ENCODE results near the gene MILR1.

Gene MILR1

GRCh38 chr17:64448665-64449512, at the start of gene MILR1:
Gene MILR1, plus strand, starts transcription at chr17:64449115. Its CDS starts 54 bp downstream, at chr17:64449169.
- peak; percentile 50 for DNase-seq (ENCODE audit: low spot score)
- no peak for TF ChIP-seq CTCF (IDR thresholded peaks at IDR 0.05; ENCODE audit: extremely low read depth, missing control alignments)

- no peak for TF ChIP-seq CTCF (IDR thresholded peaks at IDR 0.05; ENCODE audit: extremely low read depth, missing control alignments)
- DNase-seq (ENCODE audit: low spot score) = no peak
Measured at GRCh38 chr17:64399767-64400156, 49.2 kb upstream of the MILR1 start.

GRCh38 chr17:64400642-64401041, 48.3 kb upstream of the MILR1 start:
- no peak for DNase-seq (ENCODE audit: low spot score)
- no peak for TF ChIP-seq CTCF (IDR thresholded peaks at IDR 0.05; ENCODE audit: extremely low read depth, missing control alignments)

- no peak for DNase-seq (ENCODE audit: low spot score)
- TF ChIP-seq CTCF (IDR thresholded peaks at IDR 0.05; ENCODE audit: extremely low read depth, missing control alignments) = no peak
Measured at GRCh38 chr17:64401244-64401860, 47.6 kb upstream of the MILR1 start.

- no peak for DNase-seq (ENCODE audit: low spot score)
- TF ChIP-seq CTCF (IDR thresholded peaks at IDR 0.05; ENCODE audit: extremely low read depth, missing control alignments) = no peak
Measured at GRCh38 chr17:64401941-64402340, 47.0 kb upstream of the MILR1 start.

GRCh38 chr17:64402469-64402868, 46.4 kb upstream of the MILR1 start:
- DNase-seq (ENCODE audit: low spot score) = no peak
- TF ChIP-seq CTCF (IDR thresholded peaks at IDR 0.05; ENCODE audit: extremely low read depth, missing control alignments) = no peak

GRCh38 chr17:64403881-64404460, 44.9 kb upstream of the MILR1 start:
- no peak for TF ChIP-seq CTCF (IDR thresholded peaks at IDR 0.05; ENCODE audit: extremely low read depth, missing control alignments)
- DNase-seq (ENCODE audit: low spot score) = no peak
